ENCODE results near the gene IFNLR1.

DNA sequence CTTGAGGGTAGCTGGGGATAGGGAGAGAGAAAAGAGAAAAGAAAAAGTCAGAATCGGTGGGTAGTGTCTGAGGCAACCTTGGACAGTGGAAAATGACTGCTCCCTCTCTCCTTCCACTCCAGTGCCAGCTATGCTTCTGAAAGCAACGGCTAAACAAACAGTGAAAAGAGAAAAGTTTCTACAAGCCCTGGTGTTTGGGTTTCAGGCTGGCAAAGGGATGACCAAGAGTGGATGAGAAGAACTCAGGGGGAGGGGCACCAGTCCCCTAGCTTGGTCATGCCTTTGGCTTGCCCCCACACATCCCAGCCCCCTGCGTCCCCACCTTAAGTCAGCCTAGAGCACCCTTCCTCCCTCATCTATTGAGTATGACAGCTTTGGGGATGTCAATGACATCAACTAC is 52.7 kb downstream of the IFNLR1 start:
- TF ChIP-seq POLR2A (IDR thresholded peaks at IDR 0.05), result no peak
- TF ChIP-seq, protein P1, sequence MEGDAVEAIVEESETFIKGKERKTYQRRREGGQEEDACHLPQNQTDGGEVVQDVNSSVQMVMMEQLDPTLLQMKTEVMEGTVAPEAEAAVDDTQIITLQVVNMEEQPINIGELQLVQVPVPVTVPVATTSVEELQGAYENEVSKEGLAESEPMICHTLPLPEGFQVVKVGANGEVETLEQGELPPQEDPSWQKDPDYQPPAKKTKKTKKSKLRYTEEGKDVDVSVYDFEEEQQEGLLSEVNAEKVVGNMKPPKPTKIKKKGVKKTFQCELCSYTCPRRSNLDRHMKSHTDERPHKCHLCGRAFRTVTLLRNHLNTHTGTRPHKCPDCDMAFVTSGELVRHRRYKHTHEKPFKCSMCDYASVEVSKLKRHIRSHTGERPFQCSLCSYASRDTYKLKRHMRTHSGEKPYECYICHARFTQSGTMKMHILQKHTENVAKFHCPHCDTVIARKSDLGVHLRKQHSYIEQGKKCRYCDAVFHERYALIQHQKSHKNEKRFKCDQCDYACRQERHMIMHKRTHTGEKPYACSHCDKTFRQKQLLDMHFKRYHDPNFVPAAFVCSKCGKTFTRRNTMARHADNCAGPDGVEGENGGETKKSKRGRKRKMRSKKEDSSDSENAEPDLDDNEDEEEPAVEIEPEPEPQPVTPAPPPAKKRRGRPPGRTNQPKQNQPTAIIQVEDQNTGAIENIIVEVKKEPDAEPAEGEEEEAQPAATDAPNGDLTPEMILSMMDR (IDR thresholded peaks at IDR 0.05 in 4 of 5, conservative IDR thresholded peaks at IDR 0.05 in 1 of 5), result no peak

Measured in gastrocnemius medialis (tissue), 4 donors.